PC-9 (cell line): ENCODE results near the gene LCE3A. TPM values are rescaled to one million over a fixed set of nuclear protein-coding genes. Genes with fewer than 3 reads are reported as not detected.
A peak's percentile ranks its signal among the peaks of the same experiment; 100 is the strongest.

Experiments used
- BruUV-seq: library from RNA; stranded (reverse); fragments of 400-500 nt; replicated peaks from 2 replicates; lab custom pipeline; 2021; lab: Mats Ljungman, UMichigan
- CTCF ChIA-PET: fragments of 300-600 bp; sonication (Branson Sonifier 250); formaldehyde crosslinking; loops from one replicate; lab custom pipeline; 2022; ENCODE audit warnings: antibody characterized with exemption; lab: Charles Lee
- POLR2A ChIA-PET: fragments of 300-600 bp; sonication (Branson Sonifier 250); formaldehyde crosslinking; loops from one replicate; lab custom pipeline; 2022; ENCODE audit warnings: antibody characterized with exemption; ENCODE audit not compliant: unreplicated experiment; lab: Charles Lee
- DNase-seq, 2 experiments: peaks; one replicate each; pipeline versions ENCODE4 v3.0.0 to v3.0.0-alpha.2; 2015 to 2022; ENCODE audit warnings: mixed read lengths in 1 of 2
- H2AFZ ChIP-seq: fragments of 200-600 bp; sonication (generic); 2 replicates; pipeline ENCODE4 v1.8.1; 2017; ENCODE audit warnings: antibody characterized with exemption
- H3F3A ChIP-seq: fragments of 200-600 bp; sonication (generic); 2 replicates; pipeline ENCODE4 v1.8.1; 2017; ENCODE audit warnings: antibody characterized with exemption, mild to moderate bottlenecking, low read depth; ENCODE audit not compliant: insufficient read depth
- H3K27ac ChIP-seq: fragments of 200-600 bp; sonication (generic); 2 replicates; pipeline ENCODE4 v1.6.1; 2016; ENCODE audit warnings: mixed run types
- H3K27me3 ChIP-seq: fragments of 200-600 bp; sonication (generic); 2 replicates; pipeline ENCODE4 v1.6.1; 2016; ENCODE audit warnings: low read depth, mixed run types; ENCODE audit not compliant: insufficient read depth
- H3K36me3 ChIP-seq: fragments of 200-600 bp; sonication (generic); 2 replicates; pipeline ENCODE4 v1.6.1; 2016; ENCODE audit warnings: low read depth, mixed run types
- H3K4me1 ChIP-seq: fragments of 200-600 bp; sonication (generic); replicated peaks from 2 replicates; pipeline ENCODE4 v1.6.1; 2016; ENCODE audit warnings: mixed run types; ENCODE audit not compliant: insufficient read depth
- H3K4me2 ChIP-seq: fragments of 200-600 bp; sonication (generic); 2 replicates; pipeline ENCODE4 v1.6.1; 2017; ENCODE audit warnings: mixed run types
- H3K4me3 ChIP-seq: fragments of 200-600 bp; sonication (generic); 2 replicates; pipeline ENCODE4 v1.6.1; 2016; ENCODE audit warnings: mixed run types
- H3K79me2 ChIP-seq: fragments of 200-600 bp; sonication (generic); 2 replicates; pipeline ENCODE4 v1.6.1; 2017; ENCODE audit warnings: low read depth, mixed run types
- H3K9me2 ChIP-seq: fragments of 200-600 bp; sonication (generic); 2 replicates; pipeline ENCODE4 v1.8.1; 2017; ENCODE audit warnings: mild to moderate bottlenecking; ENCODE audit not compliant: insufficient read depth
- H3K9me3 ChIP-seq: fragments of 200-600 bp; sonication (generic); 2 replicates; pipeline ENCODE4 v1.8.1; 2016; ENCODE audit warnings: low read depth; ENCODE audit not compliant: insufficient read depth
- H4K20me1 ChIP-seq: fragments of 200-600 bp; sonication (generic); 2 replicates; pipeline ENCODE4 v1.8.1; 2017; ENCODE audit not compliant: insufficient read depth
- EZH2 ChIP-seq: fragments of 200-600 bp; sonication (generic); IDR thresholded peaks from 2 replicates; pipeline ENCODE4 v1.8.0; 2017; ENCODE audit warnings: antibody characterized with exemption, low read depth
- intact Hi-C: fragments of 100-400 bp; cut with micrococcal nuclease; formaldehyde crosslinking; loops from one replicate; pipeline ENCODE4 v1.10.0; 2022; ENCODE audit not compliant: unreplicated experiment
- total RNA-seq: library from RNA; stranded (reverse); gene quantifications from 2 replicates; pipeline ENCODE4 v1.2.3, GENCODE V29; 2021
- TF ChIP-seq, protein P1 (sequence below): fragments of 200-600 bp; sonication (generic); conservative IDR thresholded peaks from 2 replicates; pipeline ENCODE4 v1.6.1; 2017; ENCODE audit warnings: mixed run types, antibody characterized with exemption, mild to moderate bottlenecking, moderate library complexity

Gene LCE3A
- total RNA-seq, 1 experiment from 2014 or later, result not detected

GRCh38 chr1:152654110-152654509 is 31.2 kb upstream of the LCE3A start:
- H2AFZ ChIP-seq, result no peak overlapping the region
- no peaks in the 10 kb centered on the region for H3K36me3 ChIP-seq
- no TSS peak for BruUV-seq
- no peaks in the 10 kb centered on the region for H3F3A ChIP-seq
- H4K20me1 ChIP-seq, result no peaks in the 10 kb centered on the region; the same call in 1 of the 2 replicates
- H3K9me2 ChIP-seq, result no peaks in the 10 kb centered on the region
- no peaks in the 10 kb centered on the region for H3K79me2 ChIP-seq
- no peaks in the 10 kb centered on the region; the same call in 1 of the 2 replicates for H3K9me3 ChIP-seq
- H3K27ac ChIP-seq, result no peak overlapping the region
- intact Hi-C loops, result no loop called here
- H3K27me3 ChIP-seq, result peaks cover 15% of the 10 kb centered on the region
- ChIA-PET POLR2A (no interaction called here), CTCF (no interaction called here)
- no peak overlapping the region for H3K4me3 ChIP-seq
- H3K4me1 ChIP-seq, result no peaks in the 10 kb centered on the region
- TF ChIP-seq, protein P1, sequence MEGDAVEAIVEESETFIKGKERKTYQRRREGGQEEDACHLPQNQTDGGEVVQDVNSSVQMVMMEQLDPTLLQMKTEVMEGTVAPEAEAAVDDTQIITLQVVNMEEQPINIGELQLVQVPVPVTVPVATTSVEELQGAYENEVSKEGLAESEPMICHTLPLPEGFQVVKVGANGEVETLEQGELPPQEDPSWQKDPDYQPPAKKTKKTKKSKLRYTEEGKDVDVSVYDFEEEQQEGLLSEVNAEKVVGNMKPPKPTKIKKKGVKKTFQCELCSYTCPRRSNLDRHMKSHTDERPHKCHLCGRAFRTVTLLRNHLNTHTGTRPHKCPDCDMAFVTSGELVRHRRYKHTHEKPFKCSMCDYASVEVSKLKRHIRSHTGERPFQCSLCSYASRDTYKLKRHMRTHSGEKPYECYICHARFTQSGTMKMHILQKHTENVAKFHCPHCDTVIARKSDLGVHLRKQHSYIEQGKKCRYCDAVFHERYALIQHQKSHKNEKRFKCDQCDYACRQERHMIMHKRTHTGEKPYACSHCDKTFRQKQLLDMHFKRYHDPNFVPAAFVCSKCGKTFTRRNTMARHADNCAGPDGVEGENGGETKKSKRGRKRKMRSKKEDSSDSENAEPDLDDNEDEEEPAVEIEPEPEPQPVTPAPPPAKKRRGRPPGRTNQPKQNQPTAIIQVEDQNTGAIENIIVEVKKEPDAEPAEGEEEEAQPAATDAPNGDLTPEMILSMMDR, result peak; percentile 85
- no peak for TF ChIP-seq EZH2
- no peak overlapping the region for H3K4me2 ChIP-seq
- DNase-seq, result peak; percentile 36 to 56

DNA sequence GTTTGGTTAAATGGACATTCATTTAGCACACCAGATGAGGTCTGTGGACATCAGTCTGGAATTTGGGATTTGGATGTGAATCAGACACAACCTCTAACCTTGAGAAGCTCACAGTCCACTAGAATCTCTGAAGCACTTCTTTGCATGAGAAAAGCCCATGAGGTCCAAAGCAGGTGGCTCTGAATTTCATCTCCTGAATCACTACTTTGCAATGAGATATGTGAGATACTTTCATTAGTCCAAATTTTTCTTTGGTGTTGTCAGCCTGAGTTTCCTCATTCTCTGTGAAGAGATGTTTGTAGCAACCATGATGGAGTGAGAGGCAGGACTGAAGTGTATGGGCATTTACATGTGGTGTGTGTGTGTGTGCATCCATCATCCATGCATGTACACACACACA is 23.8 kb upstream of the LCE3A start:
- peaks cover 9% of the 10 kb centered on the region for H3K27me3 ChIP-seq
- no peak for DNase-seq
- ChIA-PET CTCF (no interaction called here), POLR2A (no interaction called here)
- H3K4me1 ChIP-seq, result no peaks in the 10 kb centered on the region
- H3K79me2 ChIP-seq, result no peaks in the 10 kb centered on the region
- no peak overlapping the region for H2AFZ ChIP-seq
- no peaks in the 10 kb centered on the region for H3K9me2 ChIP-seq
- H3F3A ChIP-seq, result no peaks in the 10 kb centered on the region
- no peaks in the 10 kb centered on the region; the same call in 1 of the 2 replicates for H4K20me1 ChIP-seq
- no peak overlapping the region for H3K4me3 ChIP-seq
- H3K36me3 ChIP-seq, result no peaks in the 10 kb centered on the region
- no TSS peak for BruUV-seq
- no peak for TF ChIP-seq EZH2
- TF ChIP-seq, protein P1, result no peak
- H3K9me3 ChIP-seq, result no peaks in the 10 kb centered on the region
- H3K27ac ChIP-seq, result no peak overlapping the region
- no peak overlapping the region for H3K4me2 ChIP-seq
- intact Hi-C loops, result no loop called here

- Histone ChIP-seq H3K9me3 (no peaks in the 10 kb centered on the region), H3K4me1 (no peaks in the 10 kb centered on the region), H3K27me3 (peaks cover 22% of the 10 kb centered on the region), H3K79me2 (no peaks in the 10 kb centered on the region), H4K20me1 (no peaks in the 10 kb centered on the region), H3K4me3 (no peak overlapping the region), H3K4me2 (no peak overlapping the region), H2AFZ (no peak overlapping the region), H3K36me3 (no peaks in the 10 kb centered on the region), H3F3A (no peaks in the 10 kb centered on the region), H3K9me2 (no peaks in the 10 kb centered on the region), H3K27ac (no peak overlapping the region)
- no peak for DNase-seq
- CTCF ChIA-PET, result no interaction called here
- no TSS peak for BruUV-seq
- TF ChIP-seq, protein P1, result no peak
- TF ChIP-seq EZH2, result no peak
- POLR2A ChIA-PET, result no interaction called here
- intact Hi-C loops, result no loop called here
These were observed 22.2 kb upstream of the LCE3A start for GRCh38 chr1:152645146-152645545.
